Ureter (tissue), 1 donor: ENCODE results near the gene KIAA1755. TPM values are rescaled to one million over a fixed set of nuclear protein-coding genes. Genes with fewer than 3 reads are reported as not detected.

Source experiments
- DNase-seq: peaks from one replicate; pipeline ENCODE4 v3.0.0-alpha.2; 2020; ENCODE audit warnings: low spot score
- total RNA-seq: library from RNA; stranded (reverse); gene quantifications from one replicate; pipeline ENCODE4 v1.2.4, GENCODE V29; 2023
- donor health status: DM: yes; HTN: yes; CAD: no.

The KIAA1755 gene
- 3.9 TPM for total RNA-seq

- no peak for DNase-seq
Measured at GRCh38 chr20:38260378-38261053, at the start of gene KIAA1755. Gene KIAA1755 (minus strand): TSS chr20:38260735. CDS start chr20:38260500, 235 bp downstream.

DNA sequence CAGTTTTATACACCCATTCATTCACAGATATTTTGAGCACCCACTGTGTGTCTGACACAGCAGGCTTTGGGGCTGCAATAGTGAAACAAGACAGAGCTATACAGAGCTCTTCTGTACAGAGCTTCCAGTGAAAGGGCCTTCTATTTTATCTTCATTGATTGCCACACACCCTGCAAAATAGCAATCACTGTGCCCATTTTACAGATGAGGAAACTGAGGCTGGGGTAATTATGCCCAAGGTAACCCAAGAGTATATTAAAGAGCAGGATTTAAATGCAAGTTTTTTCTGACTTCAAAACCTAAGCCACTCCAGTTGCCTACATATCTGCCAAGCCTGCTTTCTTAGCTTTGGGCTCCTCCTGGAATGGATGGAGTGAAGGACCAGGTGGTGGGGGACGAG lies 47.9 kb upstream of the KIAA1755 start:
- no peak for DNase-seq

- no peak for DNase-seq
Measured at GRCh38 chr20:38308047-38308438, 47.5 kb upstream of the KIAA1755 start.

DNA sequence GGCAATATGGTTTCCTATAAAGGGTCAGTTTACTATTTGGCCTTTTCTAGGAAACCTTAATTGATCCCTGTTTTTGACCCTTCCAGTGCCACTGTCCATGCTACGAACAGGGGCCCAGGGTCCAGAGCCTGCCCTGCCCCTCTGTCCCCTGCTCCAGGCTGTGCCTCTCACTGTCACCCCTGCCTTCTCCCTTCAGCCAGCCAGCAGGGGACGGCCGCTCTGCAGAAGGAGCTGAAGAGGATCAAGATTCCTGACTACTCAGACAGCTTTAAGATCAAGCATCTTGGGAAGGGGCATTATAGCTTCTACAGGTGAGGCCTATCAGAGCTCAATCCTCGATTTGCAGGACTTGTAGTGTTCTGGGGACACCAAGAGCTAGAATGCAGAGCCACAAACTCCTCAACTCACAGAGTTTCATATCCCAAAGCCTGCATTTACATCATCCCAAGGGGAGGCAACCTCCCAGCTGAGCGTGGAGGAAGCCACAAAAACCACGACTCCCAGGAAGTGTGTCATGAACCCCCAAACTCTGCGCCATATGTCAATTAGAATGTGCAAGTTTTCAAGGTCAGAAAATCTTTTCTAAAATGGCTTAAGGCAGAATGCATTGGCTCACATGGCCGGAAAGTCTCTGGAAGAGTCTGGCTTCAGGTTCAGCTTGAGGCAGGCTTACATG lies 47.0 kb upstream of the KIAA1755 start:
- DNase-seq = no peak

- DNase-seq = no peak
Measured at GRCh38 chr20:38306379-38306778, 45.8 kb upstream of the KIAA1755 start.

- no peak for DNase-seq
Measured at GRCh38 chr20:38305541-38305940, 45.0 kb upstream of the KIAA1755 start.

DNA sequence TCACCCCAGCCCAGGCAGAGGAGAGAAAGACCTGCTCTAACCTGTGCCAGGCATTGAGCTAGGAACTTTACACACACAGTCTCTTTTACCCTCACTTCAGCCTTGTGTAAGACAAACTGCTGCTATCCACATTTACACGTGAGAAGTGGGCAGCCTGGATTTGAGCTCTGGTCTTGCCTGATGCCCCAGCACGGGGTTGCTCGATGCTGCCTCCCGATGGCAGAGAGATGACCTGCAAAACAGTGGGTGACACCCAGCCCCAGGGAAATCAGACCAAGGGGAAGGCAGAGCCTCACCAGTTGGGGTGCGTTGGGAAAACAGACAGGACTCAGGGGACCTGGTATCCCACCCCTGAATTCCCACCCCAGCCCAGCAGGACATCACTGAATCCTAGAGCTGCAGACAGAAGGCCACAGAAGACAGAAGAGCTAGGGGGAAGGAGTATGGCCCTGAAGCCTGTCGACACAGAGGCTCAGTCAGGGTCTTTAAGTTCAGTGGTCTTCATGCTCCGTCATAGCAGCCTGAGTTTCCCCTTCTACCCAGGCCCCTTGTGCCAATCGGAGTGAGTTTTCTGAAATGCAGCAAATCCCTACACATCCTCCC lies 44.4 kb upstream of the KIAA1755 start:
- no peak for DNase-seq

DNA sequence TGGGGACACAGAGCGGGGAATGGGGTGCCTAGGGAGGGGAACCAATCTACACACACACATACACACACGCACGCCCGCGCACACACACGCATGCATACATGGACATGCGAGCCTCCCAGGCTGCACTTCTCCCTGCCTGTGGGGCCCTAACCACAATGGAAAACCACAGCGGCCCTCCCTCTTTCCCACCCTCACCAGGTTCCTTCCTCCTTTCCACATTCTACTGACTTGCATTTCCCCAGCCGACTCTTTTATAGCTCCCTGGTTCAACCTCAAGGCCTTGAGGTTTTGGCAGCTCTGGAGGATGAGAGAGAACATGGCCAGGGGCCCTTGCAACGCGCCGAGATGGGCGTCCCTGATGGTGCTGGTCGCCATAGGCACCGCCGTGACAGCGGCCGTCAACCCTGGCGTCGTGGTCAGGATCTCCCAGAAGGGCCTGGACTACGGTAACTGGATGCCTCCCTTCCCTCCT lies 43.4 kb upstream of the KIAA1755 start, which contains the start of gene BPI:
Gene BPI, plus strand, starts transcription at position 249 of the 472 bp plus-strand sequence. Its CDS starts 68 bp downstream, at position 317.
- DNase-seq = no peak

DNA sequence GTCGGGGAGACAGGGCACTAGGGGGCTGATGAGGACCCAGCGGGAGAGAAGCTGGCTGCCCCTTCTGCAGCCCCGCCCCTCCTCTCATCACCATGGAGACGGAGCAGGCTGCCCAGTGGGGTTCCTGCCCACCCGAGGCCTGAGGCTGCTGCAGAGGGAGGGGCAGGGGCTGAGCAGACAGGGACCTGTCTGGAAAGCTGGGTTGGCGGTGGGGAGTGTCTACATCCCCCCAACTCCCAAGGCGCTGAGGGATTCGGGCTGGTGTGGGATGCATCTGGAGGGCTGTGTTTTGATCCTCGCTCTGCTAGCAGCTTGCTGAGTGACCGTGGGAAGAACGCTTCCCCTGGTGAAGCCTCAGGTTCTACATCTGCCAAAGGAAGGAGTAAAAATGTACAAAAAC lies 42.3 kb upstream of the KIAA1755 start:
- DNase-seq = no peak

DNA sequence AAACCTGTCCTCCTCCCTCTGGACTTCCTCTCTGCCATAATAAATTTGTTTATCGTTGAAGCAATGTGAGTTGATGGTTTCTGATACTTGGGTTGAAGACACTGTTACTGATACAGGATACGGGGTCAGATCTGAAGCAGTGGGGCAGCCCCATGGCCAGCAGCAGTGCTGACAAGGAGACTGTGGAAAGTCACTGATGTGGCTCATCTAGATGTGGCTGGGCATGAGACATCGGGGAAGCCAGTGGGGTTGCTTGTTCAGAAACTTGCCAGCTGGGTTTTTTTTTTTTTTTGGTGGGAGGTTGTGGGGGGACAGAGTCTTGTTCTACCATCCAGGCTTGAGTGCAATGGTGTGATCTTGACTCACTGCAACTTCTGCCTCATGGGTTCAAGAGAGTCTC lies 40.8 kb upstream of the KIAA1755 start:
- DNase-seq = no peak

- no peak for DNase-seq
Measured at GRCh38 chr20:38300438-38300837, 39.9 kb upstream of the KIAA1755 start.

DNA sequence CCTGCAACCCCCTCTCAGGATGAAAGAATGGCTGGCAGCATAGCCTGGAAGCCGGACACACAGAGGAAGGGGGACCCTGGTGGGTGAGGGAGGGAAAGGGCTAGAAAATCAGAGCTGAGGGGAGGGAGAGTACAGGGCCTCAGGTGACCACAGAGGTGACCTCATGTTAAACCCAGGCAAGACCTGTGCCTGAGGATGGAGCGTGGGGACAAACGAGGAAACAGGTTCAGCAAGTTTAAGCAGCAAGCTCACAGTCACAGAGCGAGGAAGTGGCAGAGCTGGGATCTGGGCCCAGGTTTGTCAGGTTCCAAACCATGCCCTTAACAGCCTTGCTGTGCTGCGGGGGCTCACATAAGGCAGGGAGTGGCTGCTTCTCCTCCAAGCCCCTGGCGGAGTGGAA lies 39.4 kb upstream of the KIAA1755 start:
- DNase-seq = peak; percentile 70

DNA sequence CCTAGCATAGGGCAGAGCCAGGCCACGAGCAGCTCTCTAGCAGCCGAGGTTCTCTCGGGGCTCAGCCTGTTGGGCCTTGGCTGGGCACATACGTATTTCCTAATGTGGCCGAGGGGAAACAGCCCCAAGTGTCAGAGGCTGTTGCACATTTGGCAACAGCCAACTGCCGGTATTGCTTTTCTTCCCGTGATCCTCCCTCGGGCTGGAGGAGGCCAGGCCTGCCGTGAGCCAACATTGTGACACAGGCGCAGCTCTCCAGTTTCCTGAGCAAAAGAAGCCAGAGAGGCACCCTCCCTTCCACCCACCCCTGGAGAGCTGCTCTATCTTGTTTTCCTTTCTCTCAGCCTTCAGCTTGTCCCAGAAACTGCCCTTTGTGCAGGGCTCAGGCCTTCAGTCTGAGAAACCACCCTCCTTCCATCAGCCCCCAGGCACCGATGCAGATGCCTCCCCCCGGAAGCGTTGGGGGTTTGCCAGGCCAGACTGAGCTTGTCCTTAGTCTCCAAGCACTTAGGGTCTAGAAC lies 38.3 kb upstream of the KIAA1755 start:
- DNase-seq = peak; percentile 84

DNA sequence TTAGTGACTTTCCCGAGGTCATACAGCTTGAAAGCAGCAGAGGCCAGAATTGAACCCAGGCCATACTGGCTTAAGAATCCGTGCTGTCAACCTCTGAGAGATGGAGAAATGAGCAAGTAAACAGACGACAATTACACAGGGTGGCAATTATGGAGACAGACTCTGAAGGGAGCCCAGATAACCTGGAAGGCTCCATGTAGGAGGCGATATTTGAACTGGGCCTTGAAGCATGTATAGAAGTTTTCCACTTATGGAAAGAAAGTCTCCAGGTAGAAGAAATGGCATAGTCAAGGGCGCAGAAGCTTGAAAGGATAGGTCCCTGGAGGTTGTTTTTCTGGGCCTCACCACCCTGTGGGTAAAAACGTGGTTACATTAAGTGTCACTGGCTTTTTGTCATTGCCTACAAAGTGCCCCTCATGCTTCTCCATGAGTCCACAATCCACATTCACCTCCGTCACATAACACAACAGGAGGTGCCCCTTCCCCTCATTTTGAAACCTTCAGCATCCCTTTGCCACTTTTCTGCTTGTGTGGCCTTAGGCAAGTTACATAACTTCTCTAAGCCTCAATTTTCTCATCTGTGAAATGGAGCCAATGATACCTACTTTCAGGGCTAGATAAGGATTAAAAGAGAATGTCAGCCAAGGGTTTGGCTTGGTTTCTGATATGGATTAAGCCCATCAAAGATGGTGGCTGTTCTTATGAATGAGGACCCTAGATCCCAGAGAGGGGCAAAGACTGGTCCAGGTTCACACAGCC lies 37.6 kb upstream of the KIAA1755 start:
- DNase-seq = no peak

- no peak for DNase-seq
Measured at GRCh38 chr20:38296433-38296832, 35.9 kb upstream of the KIAA1755 start.

DNA sequence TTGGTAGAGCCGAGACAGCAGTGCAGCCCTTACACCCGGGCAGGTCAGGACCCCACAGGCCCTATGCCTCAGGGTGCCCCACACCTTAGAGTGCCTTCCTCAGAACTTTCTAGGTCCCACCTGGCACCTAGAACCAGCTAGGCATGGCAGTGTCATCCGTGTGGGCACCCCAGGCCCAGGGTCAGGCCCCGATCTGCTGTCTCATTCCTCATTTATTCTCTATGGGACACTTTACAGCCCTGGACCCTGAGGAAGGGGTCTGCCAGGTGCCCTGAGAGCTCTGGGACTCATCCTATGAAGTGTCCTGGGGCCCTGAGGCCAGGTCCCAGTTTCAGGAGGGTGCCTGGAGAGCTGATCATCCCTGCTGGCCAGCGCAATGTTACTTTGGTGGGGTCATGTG lies 35.3 kb upstream of the KIAA1755 start:
- DNase-seq = no peak

GRCh38 chr20:38294076-38294591 lies 33.6 kb upstream of the KIAA1755 start:
- no peak for DNase-seq

- DNase-seq = no peak
Measured at GRCh38 chr20:38293491-38294065, 33.0 kb upstream of the KIAA1755 start.

- DNase-seq = no peak
Measured at GRCh38 chr20:38291966-38292365, 31.4 kb upstream of the KIAA1755 start.

DNA sequence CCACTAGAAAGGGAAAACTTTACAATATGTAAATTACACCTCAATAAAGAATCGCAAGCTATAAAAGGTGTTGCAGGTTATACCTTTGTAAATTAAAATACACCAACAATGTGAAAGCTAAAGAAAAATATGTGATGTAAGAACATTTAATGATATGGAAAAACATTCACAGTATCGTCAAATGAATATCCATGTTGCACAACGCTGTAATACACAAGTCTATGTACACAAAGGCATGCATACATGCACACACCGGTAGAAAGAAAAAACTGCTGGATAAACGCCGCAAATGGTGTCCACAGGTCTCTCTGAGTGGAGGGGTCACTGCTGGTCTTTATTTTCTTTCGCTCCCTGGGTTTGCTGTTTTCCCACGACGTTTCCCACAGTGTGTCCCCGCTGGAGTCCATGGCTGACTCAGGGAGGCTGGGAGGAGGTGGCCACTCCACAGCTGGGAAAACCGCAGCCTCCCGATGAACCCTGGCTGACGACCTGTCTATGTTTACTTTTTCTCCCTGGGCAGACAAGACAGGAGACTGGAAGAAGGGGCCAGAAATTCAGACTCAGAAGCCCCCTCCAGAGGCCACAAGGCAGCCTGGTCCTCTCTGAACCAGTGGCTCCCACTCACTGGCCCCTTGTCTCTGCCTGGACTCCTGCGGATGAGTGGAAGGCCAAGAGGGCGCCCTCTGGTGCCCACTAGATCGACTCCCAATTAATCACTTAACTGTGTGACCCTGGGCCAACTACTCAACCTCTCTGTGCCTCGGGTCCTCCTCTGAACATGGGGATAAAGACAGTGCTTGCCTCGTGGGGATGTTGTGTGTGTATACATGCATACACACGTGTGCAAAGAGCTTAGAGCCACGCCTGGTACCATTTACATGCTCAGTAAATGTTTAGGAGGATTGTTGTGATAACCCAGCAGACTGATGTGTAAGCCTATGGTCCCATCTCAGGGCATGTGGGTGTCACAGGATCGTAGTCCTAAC lies 30.6 kb upstream of the KIAA1755 start:
- DNase-seq = no peak
